OCI-LY7 (cell line): ENCODE data around the gene KLHL41.

Experiments used
- EZH2phosphoT487 ChIP-seq: fragments of 200-600 bp; sonication (generic); IDR thresholded peaks from 2 replicates; pipeline ENCODE4 v1.6.1; 2018; ENCODE audit warnings: low read depth, borderline replicate concordance, mild to moderate bottlenecking, mixed run types, antibody characterized with exemption, low read length, moderate library complexity, mixed read lengths
- TF ChIP-seq, protein P1 (sequence below): fragments of 200-600 bp; sonication (generic); conservative IDR thresholded peaks from 2 replicates; pipeline ENCODE4 v1.5.1; 2014; ENCODE audit warnings: mild to moderate bottlenecking, antibody characterized with exemption, low read length, moderate library complexity, mixed read lengths

DNA sequence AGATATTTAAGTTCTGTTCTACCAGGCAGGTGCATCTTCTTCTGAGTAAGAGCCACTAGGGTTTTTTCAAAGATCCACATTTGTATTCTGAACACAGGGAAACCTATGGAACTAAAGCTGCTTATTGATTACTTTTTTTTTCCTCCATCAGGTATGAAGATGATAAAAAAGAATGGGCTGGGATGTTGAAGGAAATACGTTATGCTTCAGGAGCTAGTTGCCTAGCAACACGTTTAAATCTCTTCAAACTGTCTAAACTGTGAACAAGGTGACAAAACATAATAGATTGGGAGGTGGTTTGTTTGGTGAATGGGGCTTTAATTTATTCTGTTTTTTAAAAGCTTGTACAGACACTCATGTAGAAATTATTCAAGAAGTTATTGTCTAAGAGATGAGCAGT is 15.9 kb downstream of the KLHL41 start:
- TF ChIP-seq, protein P1, sequence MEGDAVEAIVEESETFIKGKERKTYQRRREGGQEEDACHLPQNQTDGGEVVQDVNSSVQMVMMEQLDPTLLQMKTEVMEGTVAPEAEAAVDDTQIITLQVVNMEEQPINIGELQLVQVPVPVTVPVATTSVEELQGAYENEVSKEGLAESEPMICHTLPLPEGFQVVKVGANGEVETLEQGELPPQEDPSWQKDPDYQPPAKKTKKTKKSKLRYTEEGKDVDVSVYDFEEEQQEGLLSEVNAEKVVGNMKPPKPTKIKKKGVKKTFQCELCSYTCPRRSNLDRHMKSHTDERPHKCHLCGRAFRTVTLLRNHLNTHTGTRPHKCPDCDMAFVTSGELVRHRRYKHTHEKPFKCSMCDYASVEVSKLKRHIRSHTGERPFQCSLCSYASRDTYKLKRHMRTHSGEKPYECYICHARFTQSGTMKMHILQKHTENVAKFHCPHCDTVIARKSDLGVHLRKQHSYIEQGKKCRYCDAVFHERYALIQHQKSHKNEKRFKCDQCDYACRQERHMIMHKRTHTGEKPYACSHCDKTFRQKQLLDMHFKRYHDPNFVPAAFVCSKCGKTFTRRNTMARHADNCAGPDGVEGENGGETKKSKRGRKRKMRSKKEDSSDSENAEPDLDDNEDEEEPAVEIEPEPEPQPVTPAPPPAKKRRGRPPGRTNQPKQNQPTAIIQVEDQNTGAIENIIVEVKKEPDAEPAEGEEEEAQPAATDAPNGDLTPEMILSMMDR: no peak
- no peak for TF ChIP-seq EZH2phosphoT487
